ENCODE results near the gene PCDHGC4. TPM values are rescaled to one million over a fixed set of nuclear protein-coding genes. Genes with fewer than 3 reads are reported as not detected.

PCDHGC4 gene
- total RNA-seq, 1 experiment from 2014 or later: 4.3 TPM

DNA sequence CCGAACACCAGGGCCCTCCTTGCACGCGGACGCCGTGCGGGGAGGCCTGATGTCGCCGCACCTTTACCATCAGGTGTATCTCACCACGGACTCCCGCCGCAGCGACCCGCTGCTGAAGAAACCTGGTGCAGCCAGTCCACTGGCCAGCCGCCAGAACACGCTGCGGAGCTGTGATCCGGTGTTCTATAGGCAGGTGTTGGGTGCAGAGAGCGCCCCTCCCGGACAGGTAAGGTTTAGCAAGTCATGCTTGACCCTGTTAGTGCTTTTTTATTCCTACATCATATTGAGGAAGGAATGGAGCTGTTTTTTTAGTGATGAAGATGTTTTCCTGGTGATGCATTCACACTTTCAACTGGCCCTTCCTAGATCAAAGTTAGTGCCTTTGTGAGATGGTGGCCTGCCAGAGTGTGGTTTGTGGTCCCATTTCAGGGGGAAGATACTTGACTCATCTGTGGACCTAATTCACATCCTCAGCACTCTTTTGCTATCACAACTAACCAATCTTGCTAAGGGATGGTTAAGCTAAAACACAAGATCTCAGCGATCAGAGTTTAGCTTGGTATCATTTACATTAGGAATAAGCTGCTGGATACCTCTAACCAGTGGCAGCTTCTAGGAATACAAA lies 6.4 kb upstream of the PCDHGC4 start:
- Histone ChIP-seq H3K27ac (ENCODE audit: insufficient read length, low read depth, low read length) (no peak overlapping the region), H3K79me2 (ENCODE audit: insufficient read depth, low read length) (no peaks in the 10 kb centered on the region), H2AFZ (ENCODE audit: low read length) (no peak overlapping the region), H2BK15ac (ENCODE audit: low read depth, low read length) (no peak overlapping the region), H3K14ac (ENCODE audit: insufficient read depth, low read length) (no peak overlapping the region), H3K23ac (ENCODE audit: insufficient read length, low read depth, low read length) (no peak overlapping the region), H2AK5ac (ENCODE audit: insufficient read length, low read length) (no peak overlapping the region), H3K18ac (ENCODE audit: insufficient read length, low read depth, low read length) (no peak overlapping the region), H3K9me3 (ENCODE audit: control insufficient read depth, low read depth, low read length) (peaks cover 5% of the 10 kb centered on the region), H3K27me3 (ENCODE audit: insufficient read depth, low read length) (peaks cover 15% of the 10 kb centered on the region), H3K4me2 (ENCODE audit: insufficient read depth, insufficient read length, low read length) (peak overlapping the region; percentile 31), H4K8ac (replicated peaks; ENCODE audit: insufficient read length, low read depth, low read length) (no peak overlapping the region), H3K79me1 (ENCODE audit: insufficient read depth, low read depth, low read length, poor library complexity, severe bottlenecking) (no peaks in the 10 kb centered on the region), H3K56ac (ENCODE audit: insufficient read length, low read depth, low read length) (no peak overlapping the region), H2BK20ac (ENCODE audit: low read depth, low read length, poor library complexity, severe bottlenecking) (no peak overlapping the region), H2BK120ac (ENCODE audit: low read depth, low read length, poor library complexity, severe bottlenecking) (no peak overlapping the region), H3K4me1 (ENCODE audit: insufficient read depth, low read length) (0 out of 2 replicates have a peak, but pooled peaks cover 2% of the 10 kb centered on the region), H2BK5ac (ENCODE audit: insufficient read length, low read length) (no peak overlapping the region), H3K4ac (ENCODE audit: low read depth, low read length) (no peak overlapping the region), H4K91ac (ENCODE audit: insufficient read length, low read depth, low read length) (no peak overlapping the region), H4K5ac (ENCODE audit: insufficient read length, low read depth, low read length) (no peak overlapping the region), H4K20me1 (ENCODE audit: control insufficient read depth, insufficient read depth, insufficient read length) (no peaks in the 10 kb centered on the region), H2BK12ac (ENCODE audit: insufficient read length, low read depth, low read length) (no peak overlapping the region), H3K9ac (ENCODE audit: extremely low read depth, insufficient read length, low read length) (no peak overlapping the region), H3T11ph (ENCODE audit: low read length) (no peak overlapping the region), H3K23me2 (ENCODE audit: insufficient read length, low read depth, low read length, poor library complexity, severe bottlenecking) (peaks cover 17% of the 10 kb centered on the region)
- peak; percentile 89 for DNase-seq
- no peak overlapping the region for H3K27ac Mint-ChIP-seq
- no CpG with 5 or more reads among the region's 20 CpGs for WGBS (ENCODE audit: extremely low coverage, insufficient read length, low lambda C conversion rate)
- H3K4me3 Mint-ChIP-seq: peak overlapping the region in 1 of 2 experiments; percentile 19; a peak in 2 of 5 replicates
- peaks cover 0 to 23% of the 10 kb centered on the region in 2 experiments; a peak in 4 of 5 replicates for H3K9me3 Mint-ChIP-seq
- peaks cover 33% of the 10 kb centered on the region for H3K27me3 Mint-ChIP-seq (ENCODE audit: low read depth)
- TF ChIP-seq, protein P1, sequence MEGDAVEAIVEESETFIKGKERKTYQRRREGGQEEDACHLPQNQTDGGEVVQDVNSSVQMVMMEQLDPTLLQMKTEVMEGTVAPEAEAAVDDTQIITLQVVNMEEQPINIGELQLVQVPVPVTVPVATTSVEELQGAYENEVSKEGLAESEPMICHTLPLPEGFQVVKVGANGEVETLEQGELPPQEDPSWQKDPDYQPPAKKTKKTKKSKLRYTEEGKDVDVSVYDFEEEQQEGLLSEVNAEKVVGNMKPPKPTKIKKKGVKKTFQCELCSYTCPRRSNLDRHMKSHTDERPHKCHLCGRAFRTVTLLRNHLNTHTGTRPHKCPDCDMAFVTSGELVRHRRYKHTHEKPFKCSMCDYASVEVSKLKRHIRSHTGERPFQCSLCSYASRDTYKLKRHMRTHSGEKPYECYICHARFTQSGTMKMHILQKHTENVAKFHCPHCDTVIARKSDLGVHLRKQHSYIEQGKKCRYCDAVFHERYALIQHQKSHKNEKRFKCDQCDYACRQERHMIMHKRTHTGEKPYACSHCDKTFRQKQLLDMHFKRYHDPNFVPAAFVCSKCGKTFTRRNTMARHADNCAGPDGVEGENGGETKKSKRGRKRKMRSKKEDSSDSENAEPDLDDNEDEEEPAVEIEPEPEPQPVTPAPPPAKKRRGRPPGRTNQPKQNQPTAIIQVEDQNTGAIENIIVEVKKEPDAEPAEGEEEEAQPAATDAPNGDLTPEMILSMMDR (conservative IDR thresholded peaks at IDR 0.05): peak; percentile 84
- peaks cover 32 to 39% of the 10 kb centered on the region in 2 experiments for H3K4me1 Mint-ChIP-seq
- peaks cover 0 to 21% (median 8%) of the 10 kb centered on the region in 3 experiments; a peak in 4 of 7 replicates for H3K36me3 Mint-ChIP-seq (ENCODE audit: insufficient read depth in 1 of 3, low read depth in 3 of 3)
